ENCODE data around the gene ABI2.
A peak's percentile ranks its signal among the peaks of the same experiment; 100 is the strongest.

The ABI2 gene

DNA sequence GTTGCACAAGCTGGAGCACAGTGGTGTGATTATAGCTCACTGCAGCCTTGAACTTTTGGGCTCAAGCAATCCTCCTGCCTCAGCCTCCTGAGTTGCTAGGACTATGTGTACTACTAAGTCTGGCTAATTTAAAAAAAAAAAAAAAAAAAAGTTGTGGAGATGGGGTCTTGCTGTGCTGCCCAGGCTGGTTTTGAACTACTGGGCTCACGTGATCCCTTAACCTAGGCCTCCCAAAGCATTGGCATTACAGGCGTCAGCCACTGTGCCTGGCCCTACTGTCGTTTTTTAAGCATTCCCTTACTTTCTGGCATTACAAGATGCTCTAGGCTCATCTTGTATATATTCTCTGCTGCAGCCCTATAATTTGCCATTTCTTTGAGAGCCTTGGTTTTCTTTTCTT lies 118.6 kb downstream of the ABI2 start:
- Histone ChIP-seq H3K27me3 (ENCODE audit: control insufficient read depth, insufficient read depth, low read length) (no peaks in the 10 kb centered on the region), H3K9me3 (ENCODE audit: control insufficient read depth, low read length) (no peaks in the 10 kb centered on the region), H3K79me2 (no peaks in the 10 kb centered on the region), H3K27ac (no peak overlapping the region), H3K4me3 (ENCODE audit: low read depth, low read length) (no peak overlapping the region), H3K4me2 (ENCODE audit: low read length) (no peak overlapping the region), H3K4me1 (no peaks in the 10 kb centered on the region), H2AFZ (no peak overlapping the region), H3K36me3 (ENCODE audit: control insufficient read depth, insufficient read depth, low read length) (no peaks in the 10 kb centered on the region), H3K9ac (no peak overlapping the region)
- TF ChIP-seq, protein P1, sequence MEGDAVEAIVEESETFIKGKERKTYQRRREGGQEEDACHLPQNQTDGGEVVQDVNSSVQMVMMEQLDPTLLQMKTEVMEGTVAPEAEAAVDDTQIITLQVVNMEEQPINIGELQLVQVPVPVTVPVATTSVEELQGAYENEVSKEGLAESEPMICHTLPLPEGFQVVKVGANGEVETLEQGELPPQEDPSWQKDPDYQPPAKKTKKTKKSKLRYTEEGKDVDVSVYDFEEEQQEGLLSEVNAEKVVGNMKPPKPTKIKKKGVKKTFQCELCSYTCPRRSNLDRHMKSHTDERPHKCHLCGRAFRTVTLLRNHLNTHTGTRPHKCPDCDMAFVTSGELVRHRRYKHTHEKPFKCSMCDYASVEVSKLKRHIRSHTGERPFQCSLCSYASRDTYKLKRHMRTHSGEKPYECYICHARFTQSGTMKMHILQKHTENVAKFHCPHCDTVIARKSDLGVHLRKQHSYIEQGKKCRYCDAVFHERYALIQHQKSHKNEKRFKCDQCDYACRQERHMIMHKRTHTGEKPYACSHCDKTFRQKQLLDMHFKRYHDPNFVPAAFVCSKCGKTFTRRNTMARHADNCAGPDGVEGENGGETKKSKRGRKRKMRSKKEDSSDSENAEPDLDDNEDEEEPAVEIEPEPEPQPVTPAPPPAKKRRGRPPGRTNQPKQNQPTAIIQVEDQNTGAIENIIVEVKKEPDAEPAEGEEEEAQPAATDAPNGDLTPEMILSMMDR (IDR thresholded peaks at IDR 0.05) = no peak

DNA sequence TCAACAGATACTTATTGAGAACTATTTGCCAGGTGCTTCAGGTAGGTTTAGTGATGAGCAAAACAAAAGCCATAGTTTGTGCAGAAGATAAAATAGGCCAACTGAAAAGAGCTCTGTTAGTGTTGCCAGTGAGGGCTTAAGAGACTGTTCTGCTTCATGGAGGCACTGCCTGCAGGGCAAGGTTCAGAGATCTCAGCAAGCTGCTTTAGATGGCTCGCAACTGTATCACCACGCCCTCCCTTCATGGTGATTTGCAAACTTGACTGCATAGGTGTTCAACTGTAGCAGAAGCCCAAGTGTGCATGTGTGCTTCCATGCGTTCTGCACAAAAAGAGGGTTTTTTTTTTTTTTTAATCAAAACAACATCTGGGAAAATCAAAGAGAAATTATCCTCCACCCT lies 122.4 kb downstream of the ABI2 start:
- TF ChIP-seq, protein P1 (IDR thresholded peaks at IDR 0.05) = no peak
- H3K36me3 ChIP-seq (ENCODE audit: control insufficient read depth, insufficient read depth, low read length) = no peaks in the 10 kb centered on the region
- no peak overlapping the region for H3K27ac ChIP-seq
- no peaks in the 10 kb centered on the region for H3K79me2 ChIP-seq
- no peaks in the 10 kb centered on the region for H3K9me3 ChIP-seq (ENCODE audit: control insufficient read depth, low read length)
- no peaks in the 10 kb centered on the region for H3K27me3 ChIP-seq (ENCODE audit: control insufficient read depth, insufficient read depth, low read length)
- H2AFZ ChIP-seq = no peak overlapping the region
- no peak overlapping the region for H3K9ac ChIP-seq
- no peaks in the 10 kb centered on the region for H3K4me1 ChIP-seq
- H3K4me2 ChIP-seq (ENCODE audit: low read length) = no peak overlapping the region
- H3K4me3 ChIP-seq (ENCODE audit: low read depth, low read length) = no peak overlapping the region

DNA sequence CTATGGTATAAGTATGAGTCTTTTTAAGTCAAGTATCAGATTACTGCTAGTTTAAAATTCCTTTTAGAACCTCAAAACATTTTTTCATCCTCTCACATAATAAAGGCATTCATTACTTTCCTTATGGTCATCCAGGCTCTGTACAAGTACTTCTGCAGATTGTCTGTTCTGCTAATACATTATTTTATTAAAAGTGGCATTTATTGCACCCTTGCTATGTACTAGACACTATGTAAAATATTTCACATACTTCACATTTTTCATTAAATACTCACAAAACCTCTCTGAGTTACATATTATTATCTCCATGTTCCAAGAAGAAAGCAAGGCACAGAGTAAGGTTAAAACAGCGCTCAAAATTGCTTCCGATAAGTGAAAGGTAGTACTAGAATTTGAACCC lies 122.8 kb downstream of the ABI2 start:
- Histone ChIP-seq H3K4me3 (ENCODE audit: low read depth, low read length) (no peak overlapping the region), H3K4me1 (no peaks in the 10 kb centered on the region), H3K79me2 (no peaks in the 10 kb centered on the region), H3K27me3 (ENCODE audit: control insufficient read depth, insufficient read depth, low read length) (no peaks in the 10 kb centered on the region), H3K9ac (no peak overlapping the region), H3K4me2 (ENCODE audit: low read length) (no peak overlapping the region), H3K36me3 (ENCODE audit: control insufficient read depth, insufficient read depth, low read length) (no peaks in the 10 kb centered on the region), H2AFZ (no peak overlapping the region), H3K9me3 (ENCODE audit: control insufficient read depth, low read length) (no peaks in the 10 kb centered on the region), H3K27ac (no peak overlapping the region)
- TF ChIP-seq, protein P1 (IDR thresholded peaks at IDR 0.05) = no peak

DNA sequence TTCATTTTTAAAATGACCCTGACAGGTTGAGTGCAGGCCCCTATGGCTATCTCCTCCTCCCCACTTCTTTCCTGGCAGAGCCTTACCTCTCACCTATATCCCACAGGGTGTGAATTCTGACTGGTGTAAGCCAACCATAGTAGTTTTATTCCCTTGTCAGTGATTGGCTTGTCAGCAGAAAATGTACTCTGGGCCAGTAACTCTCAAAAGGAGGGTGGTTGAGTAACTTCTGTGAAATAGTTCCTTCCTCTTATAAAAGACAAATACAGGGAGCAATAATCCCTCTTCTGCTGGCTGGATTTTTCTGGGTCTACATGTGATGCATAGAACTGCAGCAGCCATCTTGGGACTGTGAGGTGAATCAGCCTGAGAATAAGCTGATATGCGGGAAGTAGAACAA lies 123.5 kb downstream of the ABI2 start:
- Histone ChIP-seq H3K36me3 (ENCODE audit: control insufficient read depth, insufficient read depth, low read length) (no peaks in the 10 kb centered on the region), H3K4me1 (no peaks in the 10 kb centered on the region), H3K4me3 (ENCODE audit: low read depth, low read length) (no peak overlapping the region), H2AFZ (no peak overlapping the region), H3K9me3 (ENCODE audit: control insufficient read depth, low read length) (no peaks in the 10 kb centered on the region), H3K79me2 (no peaks in the 10 kb centered on the region), H3K9ac (no peak overlapping the region), H3K27me3 (ENCODE audit: control insufficient read depth, insufficient read depth, low read length) (no peaks in the 10 kb centered on the region), H3K27ac (no peak overlapping the region), H3K4me2 (ENCODE audit: low read length) (no peak overlapping the region)
- TF ChIP-seq, protein P1 (IDR thresholded peaks at IDR 0.05) = no peak

DNA sequence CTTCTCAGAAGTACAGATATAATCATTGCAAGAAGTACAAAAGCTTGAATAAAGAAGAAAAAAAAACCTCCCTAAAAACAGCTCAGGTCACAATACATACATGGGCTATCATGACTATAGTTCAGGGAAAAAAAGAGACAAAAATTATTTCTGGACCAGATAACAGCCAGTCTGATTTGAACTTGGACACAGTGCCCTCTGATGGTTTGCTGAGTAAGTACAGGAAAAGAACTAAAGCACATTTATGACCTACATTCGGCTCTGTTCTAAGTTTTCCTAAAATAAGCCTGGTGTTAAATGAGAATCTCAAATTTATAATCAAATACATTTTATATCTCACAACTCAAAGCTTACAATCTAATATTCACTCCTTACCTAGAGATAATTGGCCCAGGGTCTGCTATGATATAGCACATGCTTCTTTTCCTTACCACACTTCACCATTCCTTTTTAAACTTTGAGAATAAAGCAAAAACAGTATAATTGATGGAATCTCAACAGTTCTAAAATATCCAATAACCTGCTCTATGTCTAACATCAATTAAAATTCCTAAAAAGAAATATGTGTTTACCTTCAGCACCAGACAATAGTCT lies 125.8 kb downstream of the ABI2 start:
- Histone ChIP-seq H3K27me3 (ENCODE audit: control insufficient read depth, insufficient read depth, low read length) (no peaks in the 10 kb centered on the region), H3K4me2 (ENCODE audit: low read length) (no peak overlapping the region), H3K79me2 (no peaks in the 10 kb centered on the region), H3K27ac (no peak overlapping the region), H3K9me3 (ENCODE audit: control insufficient read depth, low read length) (no peaks in the 10 kb centered on the region), H3K9ac (no peak overlapping the region), H3K4me3 (ENCODE audit: low read depth, low read length) (no peak overlapping the region), H2AFZ (no peak overlapping the region), H3K36me3 (ENCODE audit: control insufficient read depth, insufficient read depth, low read length) (no peaks in the 10 kb centered on the region), H3K4me1 (no peaks in the 10 kb centered on the region)
- TF ChIP-seq, protein P1 (IDR thresholded peaks at IDR 0.05) = peak; percentile 72
